Glutamatergic neuron (in vitro differentiated cells): ENCODE results near the gene GRID1. TPM values are rescaled to one million over a fixed set of nuclear protein-coding genes. Genes with fewer than 3 reads are reported as not detected.

Source experiments
- DNase-seq: peaks from one replicate; pipeline ENCODE4 v3.0.0; 2022
- H3K27ac Mint-ChIP-seq: one replicate; pipeline ENCODE4 v1.8.0; 2020; ENCODE audit warnings: mild to moderate bottlenecking, mixed read lengths, inconsistent platforms; ENCODE audit not compliant: unreplicated experiment
- H3K27me3 Mint-ChIP-seq: one replicate; pipeline ENCODE4 v1.8.0; 2020; ENCODE audit warnings: mild to moderate bottlenecking, moderate library complexity, mixed read lengths, inconsistent platforms; ENCODE audit not compliant: unreplicated experiment
- H3K36me3 Mint-ChIP-seq: one replicate; pipeline ENCODE4 v1.8.0; 2020; ENCODE audit warnings: mild to moderate bottlenecking, mixed read lengths, inconsistent platforms; ENCODE audit not compliant: unreplicated experiment
- H3K4me1 Mint-ChIP-seq: one replicate; pipeline ENCODE4 v1.8.0; 2020; ENCODE audit warnings: mild to moderate bottlenecking, low read depth, mixed read lengths, inconsistent platforms; ENCODE audit not compliant: unreplicated experiment
- H3K4me3 Mint-ChIP-seq: one replicate; pipeline ENCODE4 v1.8.0; 2020; ENCODE audit warnings: mild to moderate bottlenecking, mixed read lengths, inconsistent platforms; ENCODE audit not compliant: unreplicated experiment
- H3K9me3 Mint-ChIP-seq: one replicate; pipeline ENCODE4 v1.8.0; 2020; ENCODE audit warnings: mild to moderate bottlenecking, moderate library complexity, mixed read lengths, inconsistent platforms; ENCODE audit not compliant: unreplicated experiment
- CTCF ChIP-seq: fragments of 200-600 bp; sonication (generic); IDR thresholded peaks from one replicate; pipeline ENCODE4 v1.5.0; 2021; ENCODE audit not compliant: partially characterized antibody, unreplicated experiment
- total RNA-seq: library from RNA; stranded (reverse); fragmentation: NEBNext Ultra II Directional; extraction: Animal tissue kit (Norgen Biotek cat#: 25700); gene quantifications from one replicate; pipeline ENCODE4 v1.2.1, GENCODE V29; 2021; ENCODE audit not compliant: unreplicated experiment

Gene GRID1
- total RNA-seq, 1 donor from 2014 or later = 8.0 TPM

GRCh38 chr10:86221442-86222335, 144.9 kb downstream of the GRID1 start:
- Mint-ChIP-seq H3K36me3 (no peaks in the 10 kb centered on the region), H3K4me3 (no peak overlapping the region), H3K27ac (no peak overlapping the region), H3K27me3 (no peaks in the 10 kb centered on the region), H3K9me3 (peaks cover 8% of the 10 kb centered on the region), H3K4me1 (no peaks in the 10 kb centered on the region)
- no peak for TF ChIP-seq CTCF
- no peak for DNase-seq

- H3K27me3 Mint-ChIP-seq = peaks cover 2% of the 10 kb centered on the region
- H3K9me3 Mint-ChIP-seq = peaks cover 8% of the 10 kb centered on the region
- H3K36me3 Mint-ChIP-seq = peaks cover 9% of the 10 kb centered on the region
- TF ChIP-seq CTCF = no peak
- no peak for DNase-seq
- no peaks in the 10 kb centered on the region for H3K4me1 Mint-ChIP-seq
- no peak overlapping the region for H3K4me3 Mint-ChIP-seq
- H3K27ac Mint-ChIP-seq = no peak overlapping the region
These were observed 146.0 kb downstream of the GRID1 start for GRCh38 chr10:86220626-86221025.

GRCh38 chr10:86219271-86219670, 147.3 kb downstream of the GRID1 start:
- no peaks in the 10 kb centered on the region for H3K4me1 Mint-ChIP-seq
- peaks cover 4% of the 10 kb centered on the region for H3K27me3 Mint-ChIP-seq
- H3K4me3 Mint-ChIP-seq = no peak overlapping the region
- no peak for TF ChIP-seq CTCF
- DNase-seq = no peak
- H3K36me3 Mint-ChIP-seq = peaks cover 9% of the 10 kb centered on the region
- H3K27ac Mint-ChIP-seq = no peak overlapping the region
- peaks cover 5% of the 10 kb centered on the region for H3K9me3 Mint-ChIP-seq

- Mint-ChIP-seq H3K27me3 (peaks cover 4% of the 10 kb centered on the region), H3K4me3 (no peak overlapping the region), H3K9me3 (peaks cover 5% of the 10 kb centered on the region), H3K36me3 (peaks cover 9% of the 10 kb centered on the region), H3K27ac (no peak overlapping the region), H3K4me1 (no peaks in the 10 kb centered on the region)
- DNase-seq = no peak
- no peak for TF ChIP-seq CTCF
These were observed 147.8 kb downstream of the GRID1 start for GRCh38 chr10:86218842-86219241.

- no peak for TF ChIP-seq CTCF
- DNase-seq = no peak
- no peak overlapping the region for H3K4me3 Mint-ChIP-seq
- H3K4me1 Mint-ChIP-seq = no peaks in the 10 kb centered on the region
- H3K27me3 Mint-ChIP-seq = peaks cover 4% of the 10 kb centered on the region
- H3K9me3 Mint-ChIP-seq = peaks cover 5% of the 10 kb centered on the region
- H3K27ac Mint-ChIP-seq = peak overlapping the region; percentile 7
- peaks cover 9% of the 10 kb centered on the region for H3K36me3 Mint-ChIP-seq
These were observed 148.4 kb downstream of the GRID1 start for GRCh38 chr10:86218160-86218559.
